IPS-15b (cell line): ENCODE measurements around the gene MAML3.

Experiments used
- H3K27me3 ChIP-seq: one replicate; pipeline ENCODE4 v1.6.1; 2013; ENCODE audit warnings: low read length; ENCODE audit not compliant: control insufficient read depth, insufficient read depth
- H3K36me3 ChIP-seq: one replicate; pipeline ENCODE4 v1.6.1; 2013; ENCODE audit warnings: low read length; ENCODE audit not compliant: control insufficient read depth, insufficient read depth
- H3K4me1 ChIP-seq: one replicate; pipeline ENCODE4 v1.6.1; 2013; ENCODE audit warnings: mild to moderate bottlenecking, low read length; ENCODE audit not compliant: control insufficient read depth, insufficient read depth
- H3K4me3 ChIP-seq: one replicate; pipeline ENCODE4 v1.5.1; 2013; ENCODE audit warnings: low read depth, low read length
- H3K9ac ChIP-seq: one replicate; pipeline ENCODE4 v1.6.1; 2013; ENCODE audit warnings: low read depth, mild to moderate bottlenecking, low read length
- H3K9me3 ChIP-seq: one replicate; pipeline ENCODE4 v1.6.1; 2013; ENCODE audit warnings: mild to moderate bottlenecking, low read length; ENCODE audit not compliant: control insufficient read depth, insufficient read depth

MAML3 gene

DNA sequence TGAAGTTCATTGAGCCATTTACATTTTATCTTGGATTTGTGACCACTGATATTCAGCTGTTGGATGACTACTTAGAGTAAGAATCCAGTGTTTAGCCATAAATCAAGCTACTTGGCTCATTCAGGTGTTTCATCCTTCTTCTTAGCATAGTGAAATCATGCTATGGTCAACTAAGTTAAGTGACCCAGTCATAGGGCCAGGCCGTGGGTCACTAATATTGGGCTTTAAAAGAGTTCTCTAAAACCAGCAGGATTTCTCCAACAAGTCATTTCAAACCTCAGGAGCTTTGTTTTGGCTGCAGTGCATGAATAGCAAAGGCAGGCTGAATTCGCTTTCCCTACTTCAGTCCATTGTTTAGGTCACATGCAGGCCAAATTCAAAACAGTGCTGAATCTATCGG, 181.0 kb downstream of the MAML3 start:
- Histone ChIP-seq H3K27me3 (peaks cover 89% of the 10 kb centered on the region), H3K4me1 (peaks cover 3% of the 10 kb centered on the region), H3K36me3 (no peaks in the 10 kb centered on the region), H3K9me3 (no peaks in the 10 kb centered on the region), H3K4me3 (no peak overlapping the region), H3K9ac (no peak overlapping the region)

DNA sequence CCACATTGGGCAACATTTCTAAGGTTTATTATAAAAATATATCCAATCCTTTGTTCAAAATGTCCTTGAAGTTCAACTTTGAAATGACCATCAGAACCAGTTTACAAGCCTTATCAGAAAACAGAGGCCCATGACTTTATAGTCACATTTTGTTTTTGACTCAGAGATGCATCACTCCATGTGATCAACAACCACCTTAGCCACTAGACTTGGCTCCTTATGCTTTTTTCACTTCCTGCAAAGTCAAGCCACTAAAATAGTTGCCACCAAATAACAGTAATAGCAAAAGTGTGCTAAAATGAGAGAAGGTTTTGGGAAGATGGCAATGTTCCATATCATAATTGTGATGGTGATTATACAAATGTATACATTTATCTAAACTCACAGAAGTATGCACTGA, 181.7 kb downstream of the MAML3 start:
- Histone ChIP-seq H3K4me1 (peaks cover 3% of the 10 kb centered on the region), H3K9me3 (no peaks in the 10 kb centered on the region), H3K4me3 (no peak overlapping the region), H3K36me3 (no peaks in the 10 kb centered on the region), H3K27me3 (peaks cover 88% of the 10 kb centered on the region), H3K9ac (no peak overlapping the region)

DNA sequence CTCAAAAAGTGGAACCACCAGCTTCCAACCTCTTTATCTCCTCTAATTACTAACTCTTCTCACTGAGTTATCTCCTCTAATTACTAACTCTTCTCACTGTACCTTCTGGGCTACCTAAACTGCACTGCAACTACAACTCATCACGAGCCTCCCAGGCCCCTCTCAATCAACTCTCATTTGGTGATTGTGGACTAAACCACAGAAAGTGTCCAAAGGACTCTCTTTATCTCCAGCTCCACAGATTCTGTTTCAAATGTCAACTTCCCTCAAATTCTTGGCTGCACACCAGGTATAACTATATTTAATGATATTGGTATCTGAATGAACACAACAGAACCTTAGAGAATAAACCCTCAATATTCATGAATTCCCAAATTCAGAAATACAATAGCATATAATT, 182.9 kb downstream of the MAML3 start:
- Histone ChIP-seq H3K9me3 (no peaks in the 10 kb centered on the region), H3K4me1 (peaks cover 3% of the 10 kb centered on the region), H3K9ac (no peak overlapping the region), H3K27me3 (peaks cover 82% of the 10 kb centered on the region), H3K36me3 (no peaks in the 10 kb centered on the region), H3K4me3 (no peak overlapping the region)

DNA sequence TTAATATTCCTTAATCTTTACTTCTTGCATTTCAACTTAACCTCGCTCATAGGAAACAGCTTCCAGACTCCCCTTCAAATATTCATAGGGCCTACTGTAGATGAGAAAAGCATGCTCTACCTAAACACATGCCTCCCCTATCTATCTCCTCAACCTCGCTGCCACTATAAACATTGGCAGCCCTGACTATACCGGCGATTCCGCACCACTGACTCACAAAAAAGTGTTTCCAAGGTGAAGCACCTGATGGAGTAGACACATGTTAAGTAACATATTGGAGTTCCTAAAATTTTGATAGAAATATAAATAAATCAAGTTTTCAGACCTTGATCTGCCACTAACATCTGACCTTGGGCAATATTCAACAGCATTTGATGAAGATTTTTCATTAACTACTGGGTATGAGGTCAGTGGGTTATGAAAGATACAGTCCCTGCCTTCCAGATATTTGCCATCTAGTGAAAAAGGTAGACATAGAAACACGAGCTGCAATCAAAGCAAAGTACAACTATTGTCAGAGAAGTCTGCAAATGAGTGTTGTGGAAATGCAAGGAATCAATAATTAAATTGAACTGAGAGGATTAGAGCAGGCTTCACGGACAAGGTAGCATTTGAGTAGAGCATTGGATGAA, 184.2 kb downstream of the MAML3 start:
- Histone ChIP-seq H3K4me1 (peaks cover 3% of the 10 kb centered on the region), H3K36me3 (no peaks in the 10 kb centered on the region), H3K9me3 (no peaks in the 10 kb centered on the region), H3K4me3 (no peak overlapping the region), H3K27me3 (peaks cover 71% of the 10 kb centered on the region), H3K9ac (no peak overlapping the region)

DNA sequence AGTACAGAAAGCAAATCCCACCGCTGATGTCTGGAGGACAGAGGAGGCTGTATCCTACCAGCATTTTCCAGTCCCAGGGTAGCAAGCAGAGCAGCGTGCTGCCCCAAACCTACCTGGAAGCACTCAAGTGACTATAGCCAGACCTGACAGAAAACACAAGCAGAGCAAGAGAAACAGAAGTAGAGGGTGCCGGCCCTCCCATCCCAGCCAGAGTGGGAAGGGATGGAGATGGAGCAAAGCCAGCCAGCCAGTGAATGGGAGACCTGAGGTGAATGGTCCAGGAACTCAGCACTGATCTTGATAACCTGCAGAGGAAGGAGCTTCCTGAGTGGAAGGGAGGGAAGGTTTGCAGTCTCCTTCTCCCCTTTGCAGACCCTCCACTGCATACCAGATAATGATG, 185.2 kb downstream of the MAML3 start:
- H3K4me1 ChIP-seq, result peaks cover 3% of the 10 kb centered on the region
- H3K9me3 ChIP-seq, result no peaks in the 10 kb centered on the region
- no peaks in the 10 kb centered on the region for H3K36me3 ChIP-seq
- no peak overlapping the region for H3K4me3 ChIP-seq
- H3K9ac ChIP-seq, result no peak overlapping the region
- peaks cover 64% of the 10 kb centered on the region for H3K27me3 ChIP-seq

- Histone ChIP-seq H3K9ac (no peak overlapping the region), H3K4me3 (no peak overlapping the region), H3K36me3 (no peaks in the 10 kb centered on the region), H3K9me3 (no peaks in the 10 kb centered on the region), H3K27me3 (peaks cover 40% of the 10 kb centered on the region), H3K4me1 (no peaks in the 10 kb centered on the region)
Observed at GRCh38 chr4:139966383-139966782, 187.6 kb downstream of the MAML3 start.

DNA sequence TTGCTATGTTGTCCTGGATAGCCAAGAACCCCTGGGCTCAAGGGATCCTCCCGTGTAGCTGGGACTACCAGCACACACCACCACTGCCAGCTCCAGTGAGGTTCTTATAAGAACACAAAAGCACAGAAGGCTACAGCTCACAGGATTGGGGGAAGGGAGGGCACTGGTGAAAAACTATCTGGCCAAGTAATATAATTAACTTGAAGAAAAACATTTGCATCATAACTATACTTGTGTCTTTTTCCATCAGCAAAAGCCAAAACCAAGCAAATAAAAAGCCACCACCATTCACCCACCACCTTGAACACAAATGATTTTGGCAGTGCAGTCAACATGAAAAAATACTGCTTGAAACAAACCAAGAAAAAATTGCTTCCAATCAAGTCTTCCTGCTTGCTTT, 188.2 kb downstream of the MAML3 start:
- H3K9ac ChIP-seq, result no peak overlapping the region
- H3K9me3 ChIP-seq, result no peaks in the 10 kb centered on the region
- H3K4me3 ChIP-seq, result no peak overlapping the region
- H3K4me1 ChIP-seq, result no peaks in the 10 kb centered on the region
- H3K27me3 ChIP-seq, result peaks cover 34% of the 10 kb centered on the region
- H3K36me3 ChIP-seq, result no peaks in the 10 kb centered on the region

DNA sequence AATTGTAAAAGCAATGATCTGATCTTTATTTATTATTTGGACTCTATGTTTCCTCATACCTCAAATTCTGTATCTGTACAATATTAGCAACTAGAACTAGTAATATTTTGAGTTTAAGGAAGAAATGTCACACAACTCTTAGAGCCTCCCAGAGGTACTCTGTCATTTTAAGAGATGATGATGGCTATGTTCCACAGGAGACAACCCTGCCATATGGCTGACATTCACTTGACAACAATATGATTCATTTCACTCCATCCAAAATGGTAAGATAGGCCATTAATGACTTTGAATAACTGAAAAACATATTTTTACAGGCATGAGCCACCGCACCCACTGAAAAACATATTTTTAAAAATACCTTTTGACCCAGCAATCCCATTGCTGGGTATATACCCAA, 190.3 kb downstream of the MAML3 start:
- Histone ChIP-seq H3K27me3 (peaks cover 13% of the 10 kb centered on the region), H3K4me3 (no peak overlapping the region)

DNA sequence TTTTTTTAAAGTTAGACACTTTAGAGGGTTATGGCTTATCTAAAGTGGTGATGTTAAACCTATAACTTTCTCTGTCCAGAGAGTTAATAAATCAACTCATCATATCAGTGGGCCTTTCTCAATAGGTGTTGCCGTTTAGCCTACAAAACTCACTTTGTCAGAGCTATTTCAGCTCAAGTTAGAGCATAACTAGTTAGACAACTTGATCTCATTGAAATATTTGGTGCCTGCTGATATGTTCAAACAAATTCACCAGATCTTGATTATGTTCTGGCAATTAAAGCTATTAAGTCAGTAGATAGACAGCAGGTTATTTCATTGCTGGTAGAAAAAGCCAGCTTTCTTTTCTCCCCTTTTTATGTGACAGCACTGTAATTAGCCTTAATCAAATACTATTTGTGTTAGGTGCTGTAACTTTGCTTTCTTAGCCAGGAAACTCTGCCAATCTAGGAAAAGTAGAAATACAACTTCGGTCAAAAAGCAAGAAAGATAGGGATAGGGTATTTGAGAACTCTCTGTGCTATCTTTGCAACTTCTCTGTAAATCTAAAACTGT, 191.8 kb downstream of the MAML3 start:
- Histone ChIP-seq H3K9ac (no peak overlapping the region), H3K4me3 (no peak overlapping the region), H3K9me3 (no peaks in the 10 kb centered on the region), H3K36me3 (no peaks in the 10 kb centered on the region), H3K4me1 (no peaks in the 10 kb centered on the region), H3K27me3 (peaks cover 6% of the 10 kb centered on the region)

More for the DNA sequence above, 190.3 kb downstream of the MAML3 start:
- H3K9ac ChIP-seq, result no peak overlapping the region
- H3K36me3 ChIP-seq, result no peaks in the 10 kb centered on the region
- H3K9me3 ChIP-seq, result no peaks in the 10 kb centered on the region
- H3K4me1 ChIP-seq, result no peaks in the 10 kb centered on the region

- no peak overlapping the region for H3K9ac ChIP-seq
- H3K36me3 ChIP-seq, result no peaks in the 10 kb centered on the region
- no peaks in the 10 kb centered on the region for H3K9me3 ChIP-seq
- no peaks in the 10 kb centered on the region for H3K4me1 ChIP-seq
- peaks cover 6% of the 10 kb centered on the region for H3K27me3 ChIP-seq
- no peak overlapping the region for H3K4me3 ChIP-seq
Observed at GRCh38 chr4:139961344-139961946, 192.5 kb downstream of the MAML3 start.

DNA sequence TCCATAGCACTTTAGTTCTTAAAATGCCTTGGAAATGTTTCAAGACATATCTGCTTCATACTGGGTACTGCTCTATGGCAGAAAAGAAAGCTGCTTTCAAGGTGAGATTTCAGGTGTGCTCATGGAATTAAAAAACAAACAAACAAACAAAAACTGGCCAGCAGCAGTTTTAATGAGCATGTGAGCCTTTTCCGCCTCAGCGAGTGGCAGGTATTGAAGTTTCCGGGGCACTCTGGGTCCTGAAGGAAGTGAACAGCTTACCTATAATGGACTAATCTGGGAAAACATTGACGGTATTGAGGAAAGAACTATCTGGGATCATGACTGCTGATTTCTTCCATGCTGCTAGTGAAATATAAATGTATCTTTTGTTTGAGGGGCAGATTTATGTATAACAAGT, 194.6 kb downstream of the MAML3 start:
- H3K27me3 ChIP-seq, result no peaks in the 10 kb centered on the region
- H3K4me1 ChIP-seq, result peaks cover 5% of the 10 kb centered on the region
- no peaks in the 10 kb centered on the region for H3K9me3 ChIP-seq
- H3K36me3 ChIP-seq, result no peaks in the 10 kb centered on the region
- H3K4me3 ChIP-seq, result no peak overlapping the region
- H3K9ac ChIP-seq, result no peak overlapping the region

DNA sequence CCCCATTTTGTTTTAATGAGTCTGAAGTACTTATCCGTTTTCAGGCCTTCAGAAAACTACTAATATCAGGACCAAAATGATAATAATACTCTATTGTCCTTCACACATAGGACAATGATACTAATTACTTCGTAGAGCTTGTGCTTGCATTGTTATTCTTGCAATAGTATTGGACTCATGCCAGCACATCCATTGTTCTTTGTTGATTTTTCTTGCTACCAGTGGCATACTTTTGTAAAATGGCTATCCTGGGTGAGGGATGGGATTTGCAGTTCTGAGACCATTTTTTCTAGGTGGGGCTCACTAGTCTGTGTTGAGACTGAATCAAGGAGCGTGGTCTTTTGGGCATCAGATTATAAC, 195.3 kb downstream of the MAML3 start:
- Histone ChIP-seq H3K4me1 (peaks cover 5% of the 10 kb centered on the region), H3K27me3 (no peaks in the 10 kb centered on the region), H3K9me3 (no peaks in the 10 kb centered on the region), H3K4me3 (no peak overlapping the region), H3K36me3 (no peaks in the 10 kb centered on the region), H3K9ac (no peak overlapping the region)
